Vagina (tissue), 2 donors: ENCODE measurements around the gene KRTAP10-6. TPM values are rescaled to one million over a fixed set of nuclear protein-coding genes. Genes with fewer than 3 reads are reported as not detected.

Experiments
- DNase-seq, 2 donors: peaks; one replicate each; pipeline ENCODE4 v3.0.0-alpha.2; 2017; ENCODE audit errors: extremely low spot score in 2 of 2
- H3K27ac ChIP-seq: fragments of 200-600 bp; sonication (generic); one replicate; pipeline ENCODE4 v1.5.1; 2019
- H3K27me3 ChIP-seq: fragments of 200-600 bp; sonication (generic); one replicate; pipeline ENCODE4 v1.5.1; 2019
- H3K36me3 ChIP-seq, 2 donors: fragments of 200-600 bp; sonication (generic); one replicate each; pipeline ENCODE4 v1.5.1; 2017 to 2019
- H3K4me1 ChIP-seq: fragments of 200-600 bp; sonication (generic); one replicate; pipeline ENCODE4 v1.5.1; 2019
- H3K4me3 ChIP-seq, 2 donors: fragments of 200-600 bp; sonication (generic); 1 replicate in 1 of 2; 2 replicates in 1 of 2; pipeline ENCODE4 v1.5.1; 2016 to 2019
- H3K9me3 ChIP-seq: fragments of 200-600 bp; sonication (generic); one replicate; pipeline ENCODE4 v1.5.1; 2019
- CTCF ChIP-seq, 3 experiments: fragments of 450-650 bp in 2 of 3; fragments of 200-600 bp in 1 of 3; sonication (generic) in 1 of 3; IDR thresholded peaks; one replicate each; pipeline ENCODE4 v1.5.1; 2017 to 2019; ENCODE audit warnings: antibody characterized with exemption in 3 of 3, mild to moderate bottlenecking in 2 of 3, moderate library complexity in 2 of 3
- POLR2A ChIP-seq, 2 donors: fragments of 450-650 bp; IDR thresholded peaks; one replicate each; pipeline ENCODE4 v1.6.1; 2017; ENCODE audit warnings: antibody characterized with exemption in 2 of 2, mild to moderate bottlenecking in 2 of 2, moderate library complexity in 2 of 2
- POLR2AphosphoS5 ChIP-seq, 2 donors: sonication (generic); formaldehyde crosslinking; IDR thresholded peaks; one replicate each; pipeline ENCODE4 v1.9.0; 2017; ENCODE audit warnings: antibody characterized with exemption in 2 of 2, mild to moderate bottlenecking in 2 of 2, low read depth in 1 of 2; ENCODE audit not compliant: insufficient read depth in 1 of 2
- intact Hi-C: fragments of 100-400 bp; cut with DNase I; formaldehyde crosslinking; loops from one replicate; pipeline ENCODE4 v1.15.1; 2023
- total RNA-seq: library from RNA; depleted of rRNA; stranded (reverse); fragments of >200 nt; gene quantifications from one replicate; pipeline ENCODE4 v1.2.3, GENCODE V29; 2016

The KRTAP10-6 gene
- total RNA-seq, 1 donor from 2014 or later: not detected

GRCh38 chr21:44637018-44637850, 44.9 kb upstream of the KRTAP10-6 start, which contains the start of gene KRTAP10-10:
KRTAP10-10 (plus strand) TSS chr21:44637356; CDS start chr21:44637418, 62 bp downstream.
- intact Hi-C loops: no loop called here
- H3K36me3 ChIP-seq: no peaks in the 10 kb centered on the region
- H3K27me3 ChIP-seq: no peaks in the 10 kb centered on the region
- DNase-seq: peak; percentile 64 to 88
- TF ChIP-seq POLR2A (IDR thresholded peaks at IDR 0.05): no peak
- no peak for TF ChIP-seq POLR2AphosphoS5 (IDR thresholded peaks at IDR 0.05; ENCODE audit: insufficient read depth in 1 of 2, low read depth in 1 of 2)
- no peak for TF ChIP-seq CTCF (IDR thresholded peaks at IDR 0.05)
- no peak within 1 kb of the TSS for H3K4me3 ChIP-seq
- no peaks in the 10 kb centered on the region for H3K4me1 ChIP-seq
- H3K9me3 ChIP-seq: no peaks in the 10 kb centered on the region
- H3K27ac ChIP-seq: no peak within 1 kb of the TSS

DNA sequence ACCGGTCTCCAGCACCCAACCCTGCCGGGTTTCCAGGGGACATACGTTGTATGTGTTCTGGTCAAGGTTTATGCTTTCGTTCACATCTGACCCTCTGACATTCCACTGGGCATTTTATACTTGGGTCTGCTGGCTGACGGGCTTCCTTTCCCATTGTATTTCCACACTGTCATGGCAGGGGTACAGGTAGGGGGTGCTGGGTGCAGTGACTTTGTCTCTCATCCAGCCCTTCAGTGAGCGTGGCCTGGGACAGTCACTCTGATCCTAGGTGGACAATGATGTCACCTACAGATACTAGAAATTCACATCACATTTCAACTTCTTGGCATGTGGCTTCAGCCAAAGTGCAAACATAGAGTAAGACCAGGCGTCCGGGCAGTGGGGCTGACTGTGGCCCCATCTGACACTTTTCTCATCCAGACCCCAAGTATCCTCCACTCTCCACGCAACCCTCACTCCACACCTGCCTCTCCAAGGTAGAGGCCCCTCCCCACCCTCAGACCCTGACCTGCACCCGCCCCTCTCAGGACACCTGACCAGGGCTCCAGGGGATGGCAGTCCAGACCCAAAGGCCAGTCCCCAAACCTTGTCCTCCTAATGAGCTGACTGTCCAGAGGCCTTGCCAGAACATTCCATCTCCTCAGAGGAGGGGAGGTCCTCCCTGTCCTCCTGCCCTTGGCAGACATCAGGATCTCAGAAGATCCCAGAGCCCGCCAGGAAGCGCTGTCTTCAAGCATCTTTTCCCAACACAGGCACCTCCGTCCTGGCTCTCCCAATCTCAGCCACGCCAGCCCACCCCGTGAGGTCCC, 44.1 kb upstream of the KRTAP10-6 start:
- H3K4me1 ChIP-seq: no peaks in the 10 kb centered on the region
- H3K36me3 ChIP-seq: no peaks in the 10 kb centered on the region
- H3K4me3 ChIP-seq: no peak overlapping the region
- intact Hi-C loops: no loop called here
- H3K27ac ChIP-seq: no peak overlapping the region
- TF ChIP-seq CTCF (IDR thresholded peaks at IDR 0.05) (no peak), POLR2AphosphoS5 (IDR thresholded peaks at IDR 0.05; ENCODE audit: insufficient read depth in 1 of 2, low read depth in 1 of 2) (no peak), POLR2A (IDR thresholded peaks at IDR 0.05) (no peak)
- DNase-seq: peak; percentile 71 to 79
- H3K9me3 ChIP-seq: no peaks in the 10 kb centered on the region
- H3K27me3 ChIP-seq: no peaks in the 10 kb centered on the region

DNA sequence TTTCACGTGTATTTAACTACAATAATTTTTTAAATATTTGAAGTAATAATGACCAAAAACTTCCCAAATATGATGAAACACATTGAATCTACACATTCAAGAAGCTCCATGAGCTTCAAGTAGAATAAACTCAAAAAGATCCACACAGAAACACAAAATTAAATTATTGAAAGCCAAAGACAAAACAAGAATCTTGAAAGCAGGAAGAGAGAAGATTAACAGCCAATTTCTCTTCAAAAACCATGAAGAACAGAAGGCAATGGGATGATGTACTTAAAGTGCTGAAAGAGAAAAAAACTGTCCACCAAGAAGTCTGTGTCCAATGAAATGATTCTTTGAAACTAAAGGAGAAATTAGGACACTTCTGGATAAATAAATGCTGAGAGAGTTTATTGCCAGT, 39.8 kb upstream of the KRTAP10-6 start:
- Histone ChIP-seq H3K27me3 (no peaks in the 10 kb centered on the region), H3K36me3 (no peaks in the 10 kb centered on the region), H3K4me1 (no peaks in the 10 kb centered on the region), H3K4me3 (no peak overlapping the region), H3K9me3 (no peaks in the 10 kb centered on the region), H3K27ac (no peak overlapping the region)
- TF ChIP-seq POLR2AphosphoS5 (IDR thresholded peaks at IDR 0.05; ENCODE audit: insufficient read depth in 1 of 2, low read depth in 1 of 2) (no peak), CTCF (IDR thresholded peaks at IDR 0.05) (no peak), POLR2A (IDR thresholded peaks at IDR 0.05) (no peak)
- DNase-seq: no peak
- intact Hi-C loops: no loop called here

DNA sequence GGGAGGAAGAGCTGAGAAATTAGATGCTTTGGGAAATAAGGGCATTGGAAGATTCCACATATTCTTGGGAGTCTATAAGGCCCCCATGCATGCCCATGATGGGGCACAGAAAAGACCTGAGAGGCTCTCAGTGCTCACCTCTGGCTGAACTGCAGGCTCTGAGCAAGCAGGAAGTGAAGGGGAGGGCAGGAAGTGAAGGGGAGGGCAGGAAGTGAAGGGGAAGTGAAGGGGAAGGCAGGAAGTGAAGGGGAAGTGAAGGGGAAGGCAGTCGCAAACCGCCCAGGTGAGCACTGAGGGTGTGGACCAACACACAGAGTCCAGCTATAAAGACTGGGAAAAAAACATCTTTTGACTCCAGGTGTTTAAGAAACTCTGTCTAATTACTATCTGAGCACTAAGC, 38.1 kb upstream of the KRTAP10-6 start:
- H3K36me3 ChIP-seq: no peaks in the 10 kb centered on the region
- no peaks in the 10 kb centered on the region for H3K9me3 ChIP-seq
- no peak overlapping the region for H3K27ac ChIP-seq
- TF ChIP-seq POLR2A (IDR thresholded peaks at IDR 0.05): no peak
- TF ChIP-seq CTCF (IDR thresholded peaks at IDR 0.05): no peak
- TF ChIP-seq POLR2AphosphoS5 (IDR thresholded peaks at IDR 0.05; ENCODE audit: insufficient read depth in 1 of 2, low read depth in 1 of 2): no peak
- intact Hi-C loops: no loop called here
- no peak for DNase-seq
- H3K27me3 ChIP-seq: no peaks in the 10 kb centered on the region
- H3K4me3 ChIP-seq: no peak overlapping the region
- H3K4me1 ChIP-seq: no peaks in the 10 kb centered on the region
